Neural cell (in vitro differentiated cells): ENCODE data around the gene HIC1. TPM values are rescaled to one million over a fixed set of nuclear protein-coding genes. Genes with fewer than 3 reads are reported as not detected.

Experiments used
- H2AFZ ChIP-seq: fragments of 200-600, 300-800 bp; sonication (generic), shearing (Covaris generic); 2 replicates; pipeline ENCODE4 v1.6.0; 2014; ENCODE audit warnings: low read depth, mild to moderate bottlenecking, antibody characterized with exemption, low read length, moderate library complexity
- H3F3A ChIP-seq: fragments of 200-600 bp; shearing (Covaris generic); 2 replicates; pipeline ENCODE4 v1.6.1; 2016; ENCODE audit warnings: mild to moderate bottlenecking, moderate library complexity, mixed read lengths, antibody characterized with exemption, low read length; ENCODE audit not compliant: insufficient read depth, poor library complexity, severe bottlenecking
- H3K27ac ChIP-seq: fragments of 200-600, 300-800 bp; sonication (generic), shearing (Covaris generic); 2 replicates; pipeline ENCODE4 v1.5.1; 2014; ENCODE audit warnings: mild to moderate bottlenecking, low read length, moderate library complexity
- H3K27me3 ChIP-seq: fragments of 300-800, 200-600 bp; sonication (generic), shearing (Covaris generic); 2 replicates; pipeline ENCODE4 v1.6.0; 2014; ENCODE audit warnings: mild to moderate bottlenecking, low read depth, low read length, moderate library complexity; ENCODE audit not compliant: insufficient read depth
- H3K36me3 ChIP-seq: fragments of 300-800, 200-600 bp; sonication (generic), shearing (Covaris generic); 2 replicates; pipeline ENCODE4 v1.5.1; 2014; ENCODE audit warnings: mild to moderate bottlenecking, antibody characterized with exemption, low read length, moderate library complexity; ENCODE audit not compliant: insufficient read depth
- H3K4me2 ChIP-seq: fragments of 300-800, 200-600 bp; sonication (generic), shearing (Covaris generic); 2 replicates; pipeline ENCODE4 v1.6.0; 2014; ENCODE audit warnings: mild to moderate bottlenecking, low read length
- H3K4me3 ChIP-seq: fragments of 300-800, 200-600 bp; sonication (generic), shearing (Covaris generic); 2 replicates; pipeline ENCODE4 v1.5.1; 2014; ENCODE audit warnings: mild to moderate bottlenecking, low read length, moderate library complexity
- H3K79me2 ChIP-seq: fragments of 200-600 bp; shearing (Covaris generic); replicated peaks from 2 replicates; pipeline ENCODE4 v1.6.0; 2014; ENCODE audit warnings: mild to moderate bottlenecking, low read length, moderate library complexity; ENCODE audit not compliant: insufficient read depth
- H3K9ac ChIP-seq: fragments of 300-800, 200-600 bp; sonication (generic), shearing (Covaris generic); 2 replicates; pipeline ENCODE4 v1.6.1; 2016; ENCODE audit warnings: mild to moderate bottlenecking, low read length, mixed read lengths
- H3K9me2 ChIP-seq: fragments of 200-600 bp; shearing (Covaris generic); 2 replicates; pipeline ENCODE4 v1.6.1; 2016; ENCODE audit warnings: mild to moderate bottlenecking, low read length, mixed read lengths; ENCODE audit not compliant: insufficient read depth
- H3K9me3 ChIP-seq: fragments of 200-600, 300-800 bp; sonication (generic), shearing (Covaris generic); 2 replicates; pipeline ENCODE4 v1.6.1; 2016; ENCODE audit warnings: mild to moderate bottlenecking, mixed run types, low read length, moderate library complexity, mixed read lengths
- H4K20me1 ChIP-seq: fragments of 200-600 bp; shearing (Covaris generic); 2 replicates; pipeline ENCODE4 v1.6.1; 2016; ENCODE audit warnings: mild to moderate bottlenecking, mixed run types; ENCODE audit not compliant: insufficient read depth
- EP300 ChIP-seq: fragments of 450-650 bp; conservative IDR thresholded peaks from 2 replicates; pipeline ENCODE4 v1.6.1; 2014; ENCODE audit warnings: antibody characterized with exemption, mild to moderate bottlenecking, moderate library complexity; ENCODE audit not compliant: poor library complexity, severe bottlenecking
- EZH2 ChIP-seq: fragments of 200-600, 300-800 bp; shearing (Covaris generic), sonication (generic); IDR thresholded peaks from 2 replicates; pipeline ENCODE4 v1.6.1; 2014; ENCODE audit warnings: antibody characterized with exemption, low read length, borderline replicate concordance, mild to moderate bottlenecking; ENCODE audit not compliant: insufficient read depth, poor library complexity, severe bottlenecking
- MXI1 ChIP-seq: fragments of 450-650 bp; conservative IDR thresholded peaks from 2 replicates; pipeline ENCODE4 v1.6.1; 2014; ENCODE audit warnings: antibody characterized with exemption, mild to moderate bottlenecking; ENCODE audit not compliant: poor library complexity, severe bottlenecking
- POLR2AphosphoS5 ChIP-seq: IDR thresholded peaks from 2 replicates; pipeline ENCODE4 v1.6.1; 2012
- RAD21 ChIP-seq: fragments of 450-650 bp; conservative IDR thresholded peaks from 2 replicates; pipeline ENCODE4 v1.6.1; 2014; ENCODE audit warnings: antibody characterized with exemption, mild to moderate bottlenecking, moderate library complexity
- SMC3 ChIP-seq: fragments of 450-650 bp; conservative IDR thresholded peaks from 2 replicates; pipeline ENCODE4 v1.6.1; 2014; ENCODE audit warnings: antibody characterized with exemption, mild to moderate bottlenecking, moderate library complexity; ENCODE audit not compliant: poor library complexity
- TAF1 ChIP-seq: IDR thresholded peaks from 2 replicates; pipeline ENCODE4 v1.6.1; 2012; ENCODE audit warnings: low read depth
- polyA plus RNA-seq: library from polyadenylated mRNA; depleted of rRNA; stranded (reverse); fragments of >200 nt; gene quantifications from 2 replicates; pipeline ENCODE4 v1.2.3, GENCODE V29; 2014
- TF ChIP-seq, protein P1 (sequence below): fragments of 450-650 bp; IDR thresholded peaks from 2 replicates; pipeline ENCODE4 v1.5.1; 2014; ENCODE audit warnings: antibody characterized with exemption, mild to moderate bottlenecking, moderate library complexity; ENCODE audit not compliant: poor library complexity, severe bottlenecking
- TF ChIP-seq, protein P2 (sequence below): IDR thresholded peaks from 2 replicates; pipeline ENCODE4 v1.6.1; 2012; ENCODE audit warnings: borderline replicate concordance

The HIC1 gene
- polyA plus RNA-seq, 1 donor from 2014 or later = 2.8 TPM

DNA sequence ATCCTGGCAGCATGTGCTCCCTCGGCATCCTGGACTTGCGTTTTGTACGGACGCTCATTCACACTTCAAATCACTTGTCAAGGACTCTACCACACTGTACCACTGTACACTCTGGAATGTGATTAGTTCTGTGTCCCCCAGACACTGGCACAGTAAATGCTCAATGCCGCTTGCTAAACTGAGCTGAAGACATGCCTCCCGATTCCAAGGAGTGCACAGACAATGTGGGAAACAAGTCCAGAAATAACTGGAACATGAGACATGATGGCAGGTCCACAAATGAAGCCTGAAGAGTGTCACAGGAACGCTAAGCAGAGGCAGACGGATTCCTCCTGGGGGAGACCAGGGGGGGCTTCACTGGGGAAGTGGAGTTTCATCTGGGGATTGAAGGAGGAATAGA, 22.1 kb downstream of the HIC1 start:
- TF ChIP-seq TAF1 = no peak
- TF ChIP-seq EP300 = no peak
- H3K9ac ChIP-seq = no peak overlapping the region
- H3K27me3 ChIP-seq = no peaks in the 10 kb centered on the region
- H3K9me3 ChIP-seq = no peaks in the 10 kb centered on the region
- no peaks in the 10 kb centered on the region for H3K79me2 ChIP-seq
- H3K36me3 ChIP-seq = no peaks in the 10 kb centered on the region
- H3K27ac ChIP-seq = no peak overlapping the region
- no peaks in the 10 kb centered on the region for H4K20me1 ChIP-seq
- H2AFZ ChIP-seq = no peak overlapping the region
- H3K4me2 ChIP-seq = no peak overlapping the region
- H3K4me3 ChIP-seq = no peak overlapping the region
- H3K9me2 ChIP-seq = no peaks in the 10 kb centered on the region
- no peaks in the 10 kb centered on the region for H3F3A ChIP-seq

DNA sequence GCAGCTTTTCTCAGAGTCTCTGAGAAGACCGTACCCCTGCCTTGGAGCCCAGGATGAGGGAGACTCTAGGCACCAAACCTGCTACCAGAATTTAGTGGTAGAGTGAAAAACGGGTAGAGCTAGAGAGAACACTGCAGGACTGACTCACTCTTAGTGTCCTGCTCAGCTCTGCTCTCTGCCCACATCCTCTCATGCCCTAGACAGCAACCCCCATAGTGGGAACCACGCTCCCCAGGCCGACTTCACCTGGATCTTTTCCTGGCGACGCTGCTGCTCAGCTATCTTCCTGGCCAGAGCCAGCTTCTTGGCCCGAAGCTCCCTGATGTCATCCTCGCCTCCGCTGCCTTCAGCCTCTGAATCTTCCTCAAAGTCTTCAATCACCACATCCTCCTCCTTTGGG, 26.7 kb downstream of the HIC1 start:
- H3K4me2 ChIP-seq = no peak overlapping the region
- H3K36me3 ChIP-seq = no peaks in the 10 kb centered on the region
- no peak overlapping the region for H3K9ac ChIP-seq
- no peaks in the 10 kb centered on the region for H3K79me2 ChIP-seq
- H3F3A ChIP-seq = no peaks in the 10 kb centered on the region
- H3K4me3 ChIP-seq = no peak overlapping the region
- TF ChIP-seq RAD21 (no peak), MXI1 (no peak), POLR2AphosphoS5 (no peak), TAF1 (no peak), SMC3 (no peak), EP300 (no peak), EZH2 (no peak)
- TF ChIP-seq, protein P1, sequence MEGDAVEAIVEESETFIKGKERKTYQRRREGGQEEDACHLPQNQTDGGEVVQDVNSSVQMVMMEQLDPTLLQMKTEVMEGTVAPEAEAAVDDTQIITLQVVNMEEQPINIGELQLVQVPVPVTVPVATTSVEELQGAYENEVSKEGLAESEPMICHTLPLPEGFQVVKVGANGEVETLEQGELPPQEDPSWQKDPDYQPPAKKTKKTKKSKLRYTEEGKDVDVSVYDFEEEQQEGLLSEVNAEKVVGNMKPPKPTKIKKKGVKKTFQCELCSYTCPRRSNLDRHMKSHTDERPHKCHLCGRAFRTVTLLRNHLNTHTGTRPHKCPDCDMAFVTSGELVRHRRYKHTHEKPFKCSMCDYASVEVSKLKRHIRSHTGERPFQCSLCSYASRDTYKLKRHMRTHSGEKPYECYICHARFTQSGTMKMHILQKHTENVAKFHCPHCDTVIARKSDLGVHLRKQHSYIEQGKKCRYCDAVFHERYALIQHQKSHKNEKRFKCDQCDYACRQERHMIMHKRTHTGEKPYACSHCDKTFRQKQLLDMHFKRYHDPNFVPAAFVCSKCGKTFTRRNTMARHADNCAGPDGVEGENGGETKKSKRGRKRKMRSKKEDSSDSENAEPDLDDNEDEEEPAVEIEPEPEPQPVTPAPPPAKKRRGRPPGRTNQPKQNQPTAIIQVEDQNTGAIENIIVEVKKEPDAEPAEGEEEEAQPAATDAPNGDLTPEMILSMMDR = no peak
- TF ChIP-seq, protein P2, sequence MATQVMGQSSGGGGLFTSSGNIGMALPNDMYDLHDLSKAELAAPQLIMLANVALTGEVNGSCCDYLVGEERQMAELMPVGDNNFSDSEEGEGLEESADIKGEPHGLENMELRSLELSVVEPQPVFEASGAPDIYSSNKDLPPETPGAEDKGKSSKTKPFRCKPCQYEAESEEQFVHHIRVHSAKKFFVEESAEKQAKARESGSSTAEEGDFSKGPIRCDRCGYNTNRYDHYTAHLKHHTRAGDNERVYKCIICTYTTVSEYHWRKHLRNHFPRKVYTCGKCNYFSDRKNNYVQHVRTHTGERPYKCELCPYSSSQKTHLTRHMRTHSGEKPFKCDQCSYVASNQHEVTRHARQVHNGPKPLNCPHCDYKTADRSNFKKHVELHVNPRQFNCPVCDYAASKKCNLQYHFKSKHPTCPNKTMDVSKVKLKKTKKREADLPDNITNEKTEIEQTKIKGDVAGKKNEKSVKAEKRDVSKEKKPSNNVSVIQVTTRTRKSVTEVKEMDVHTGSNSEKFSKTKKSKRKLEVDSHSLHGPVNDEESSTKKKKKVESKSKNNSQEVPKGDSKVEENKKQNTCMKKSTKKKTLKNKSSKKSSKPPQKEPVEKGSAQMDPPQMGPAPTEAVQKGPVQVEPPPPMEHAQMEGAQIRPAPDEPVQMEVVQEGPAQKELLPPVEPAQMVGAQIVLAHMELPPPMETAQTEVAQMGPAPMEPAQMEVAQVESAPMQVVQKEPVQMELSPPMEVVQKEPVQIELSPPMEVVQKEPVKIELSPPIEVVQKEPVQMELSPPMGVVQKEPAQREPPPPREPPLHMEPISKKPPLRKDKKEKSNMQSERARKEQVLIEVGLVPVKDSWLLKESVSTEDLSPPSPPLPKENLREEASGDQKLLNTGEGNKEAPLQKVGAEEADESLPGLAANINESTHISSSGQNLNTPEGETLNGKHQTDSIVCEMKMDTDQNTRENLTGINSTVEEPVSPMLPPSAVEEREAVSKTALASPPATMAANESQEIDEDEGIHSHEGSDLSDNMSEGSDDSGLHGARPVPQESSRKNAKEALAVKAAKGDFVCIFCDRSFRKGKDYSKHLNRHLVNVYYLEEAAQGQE = no peak
- no peaks in the 10 kb centered on the region for H3K9me2 ChIP-seq
- no peak overlapping the region for H2AFZ ChIP-seq
- no peaks in the 10 kb centered on the region for H4K20me1 ChIP-seq
- no peaks in the 10 kb centered on the region for H3K9me3 ChIP-seq
- H3K27ac ChIP-seq = no peak overlapping the region
- H3K27me3 ChIP-seq = no peaks in the 10 kb centered on the region
